ENCODE data around the gene FZD2.
"Not testable (repeated sequence)": the region's sequence is repeated elsewhere in the genome, so short reads cannot be mapped to it uniquely, and the experiment has no call there.

Gene FZD2

GRCh38 chr17:44568945-44569858 is 11.9 kb downstream of the FZD2 start:
- FAIRE-seq (no peak), DNase-seq (ENCODE audit: extremely low spot score, insufficient read length, low read depth) (no peak)

DNA sequence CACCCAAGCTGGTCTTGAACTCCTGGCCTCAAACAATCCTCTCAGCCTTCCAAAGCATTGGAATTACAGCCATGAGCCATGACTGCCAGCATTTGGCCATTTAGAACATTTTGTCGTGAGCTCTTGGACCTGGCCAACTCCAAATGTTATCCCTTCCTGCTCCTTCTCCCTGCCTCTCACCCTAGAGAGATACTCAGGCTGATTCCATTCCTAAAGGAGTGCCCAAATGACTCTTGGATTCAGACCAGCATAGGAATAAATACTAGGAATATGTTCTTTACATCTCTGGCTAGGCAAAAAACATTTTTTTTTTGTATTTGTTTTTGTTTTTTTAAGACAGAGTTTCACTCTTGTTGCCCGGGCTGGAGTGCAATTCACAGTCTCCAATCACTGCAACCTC is 15.5 kb downstream of the FZD2 start:
- no peak for FAIRE-seq
- no peak for DNase-seq (ENCODE audit: extremely low spot score, insufficient read length, low read depth)

DNA sequence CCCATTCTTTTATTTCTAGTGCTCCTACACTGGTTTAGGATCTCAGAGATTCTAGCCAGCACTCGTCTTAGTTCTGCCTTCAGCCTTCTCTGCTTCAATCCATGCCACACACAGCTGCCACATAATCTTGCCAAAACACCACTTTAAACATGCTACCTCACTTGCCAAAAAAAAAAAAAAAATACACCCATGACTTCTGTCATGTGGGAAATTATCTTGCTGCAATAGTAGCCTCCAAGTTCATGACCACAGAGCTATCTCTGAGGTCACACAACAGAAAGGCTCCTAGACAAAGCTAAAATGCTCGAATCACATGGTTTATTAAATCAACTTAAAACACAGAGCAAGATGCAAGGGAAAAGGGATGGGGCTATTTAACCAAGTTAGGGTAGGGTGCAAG is 18.1 kb downstream of the FZD2 start:
- FAIRE-seq: no peak
- DNase-seq (ENCODE audit: extremely low spot score, insufficient read length, low read depth): no peak

GRCh38 chr17:44578947-44579346 is 21.7 kb downstream of the FZD2 start:
- FAIRE-seq (no peak), DNase-seq (ENCODE audit: extremely low spot score, insufficient read length, low read depth) (no peak)

DNA sequence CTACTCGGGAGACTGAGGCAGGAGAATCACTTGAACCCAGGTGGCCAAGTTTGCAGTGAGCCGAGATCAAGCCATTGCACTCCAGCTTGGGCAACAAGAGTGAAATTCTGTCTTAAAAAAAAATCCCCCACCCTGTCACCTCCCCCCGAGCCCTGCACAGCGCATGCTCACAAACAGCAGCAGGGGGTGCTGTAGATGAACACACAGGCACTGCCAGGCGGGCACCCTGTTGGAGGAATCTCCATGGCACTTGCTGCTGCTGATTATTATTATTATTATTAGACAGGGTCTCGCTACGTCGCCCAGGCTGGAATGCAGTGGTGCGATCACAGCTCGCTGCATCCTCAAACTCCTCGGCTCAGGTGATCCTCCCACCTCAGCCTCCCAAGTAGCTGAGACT is 24.6 kb downstream of the FZD2 start:
- FAIRE-seq (no peak), DNase-seq (ENCODE audit: extremely low spot score, insufficient read length, low read depth) (no peak)

DNA sequence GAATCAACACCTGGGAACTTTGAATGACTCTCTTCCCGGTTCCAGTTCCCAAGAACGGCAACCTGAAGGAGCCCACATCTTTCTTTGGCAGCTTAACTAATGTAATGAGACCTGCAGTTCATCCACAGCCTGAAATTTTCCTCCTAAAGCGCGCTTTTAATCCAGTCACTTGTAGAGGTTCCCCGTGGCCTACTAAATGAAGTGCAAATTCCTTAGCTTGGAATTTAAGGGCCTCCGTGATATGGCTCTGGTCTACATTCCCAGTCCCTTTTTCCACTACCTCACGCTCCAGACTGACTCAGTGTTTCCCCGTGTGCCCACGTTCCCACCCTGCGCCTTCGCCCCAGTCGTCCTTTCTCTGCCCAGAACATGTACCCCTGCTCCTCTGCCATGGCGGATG is 27.2 kb downstream of the FZD2 start:
- DNase-seq (ENCODE audit: extremely low spot score, insufficient read length, low read depth): no peak
- no peak for FAIRE-seq

DNA sequence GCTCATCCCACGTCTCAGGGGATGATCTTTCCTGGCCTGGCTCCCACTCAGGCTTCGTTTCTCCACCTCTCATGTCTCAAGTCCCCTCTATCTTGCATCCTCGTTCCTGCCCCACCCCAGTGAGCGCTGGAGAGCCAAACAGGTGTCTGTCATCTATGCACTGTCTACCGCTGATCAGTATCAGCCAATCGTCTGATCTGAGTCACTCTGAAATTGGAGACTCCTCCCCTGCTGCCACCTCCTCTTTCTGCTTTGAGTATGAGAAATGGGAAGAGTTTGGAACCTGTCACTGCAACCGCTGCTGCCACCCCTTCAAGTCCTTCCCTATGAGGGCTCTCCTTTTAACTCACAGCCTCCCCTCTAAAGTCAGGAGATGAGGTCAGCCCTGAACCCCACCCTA is 28.0 kb downstream of the FZD2 start:
- FAIRE-seq: no peak
- DNase-seq (ENCODE audit: extremely low spot score, insufficient read length, low read depth): no peak

DNA sequence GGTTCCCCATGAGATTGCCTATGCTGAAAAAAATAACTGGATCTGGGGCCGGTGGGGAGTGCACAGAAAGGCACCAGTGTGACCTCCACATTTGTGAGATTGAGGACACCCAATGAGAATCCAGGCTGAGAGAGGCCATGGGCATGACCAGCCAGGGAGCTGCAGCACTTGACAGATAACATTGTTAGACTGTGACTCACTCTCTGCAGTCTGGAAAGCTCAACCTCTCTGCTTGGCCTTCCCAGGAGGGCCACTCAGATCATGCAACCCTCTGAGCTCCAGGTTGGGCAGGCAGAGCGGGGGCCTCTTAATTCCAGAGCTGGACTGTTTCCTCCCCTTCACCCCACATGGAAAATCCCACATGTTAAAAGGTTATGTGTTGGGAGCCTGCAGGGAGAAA is 30.1 kb downstream of the FZD2 start:
- FAIRE-seq: no peak
- DNase-seq (ENCODE audit: extremely low spot score, insufficient read length, low read depth): no peak

DNA sequence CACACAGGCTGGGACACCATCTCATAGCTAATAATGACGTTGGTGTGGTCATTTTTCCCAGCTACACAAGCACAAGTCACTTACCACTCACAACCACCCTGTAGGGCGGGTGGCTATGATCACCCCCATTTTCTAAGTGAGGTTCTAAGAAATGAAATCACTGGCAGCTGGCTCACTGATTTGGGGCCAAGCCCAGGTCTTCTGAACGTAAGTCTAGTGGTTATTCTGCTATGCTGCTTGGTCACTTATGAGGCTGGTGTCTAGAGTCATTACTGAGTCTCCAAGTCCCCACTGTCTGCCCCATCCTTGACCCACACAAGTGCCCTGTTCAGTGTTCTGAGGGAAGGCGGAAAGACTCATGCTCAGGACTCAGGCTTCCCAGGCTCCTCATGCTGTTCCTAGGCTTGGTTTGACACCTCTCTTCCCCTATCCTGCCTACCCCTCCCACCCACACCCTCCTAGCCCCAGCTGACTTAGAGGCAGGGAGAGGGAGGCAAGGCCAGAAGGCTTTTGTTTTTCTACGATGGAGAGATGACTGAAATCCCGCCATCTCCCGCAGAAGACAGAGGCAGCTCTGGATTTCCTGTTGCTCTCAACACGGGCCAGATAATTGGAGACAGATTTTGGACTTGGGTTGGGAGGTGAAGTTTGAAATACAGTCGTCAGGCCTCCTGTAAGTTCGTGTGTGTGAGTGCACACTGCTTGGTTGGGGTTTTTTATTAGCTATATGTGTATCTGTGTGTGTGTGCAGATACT is 32.2 kb downstream of the FZD2 start:
- DNase-seq (ENCODE audit: extremely low spot score, insufficient read length, low read depth) (no peak), FAIRE-seq (no peak)

DNA sequence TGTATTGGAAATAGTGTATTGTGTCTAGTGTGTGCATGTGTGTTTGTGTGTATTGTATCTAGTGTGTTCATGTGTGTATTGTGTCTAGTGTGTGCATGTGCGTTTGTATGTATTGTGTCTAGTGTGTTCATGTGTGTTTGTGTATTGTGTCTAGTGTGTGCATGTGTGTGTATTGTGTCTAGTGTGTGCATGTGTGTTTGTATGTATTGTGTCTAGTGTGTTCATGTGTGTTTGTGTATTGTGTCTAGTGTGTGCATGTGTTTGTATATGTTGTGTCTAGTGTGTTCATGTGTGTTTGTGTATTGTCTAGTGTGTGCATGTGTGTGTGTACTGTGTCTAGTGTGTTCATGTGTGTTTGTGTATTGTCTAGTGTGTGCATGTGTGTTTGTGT is 32.8 kb downstream of the FZD2 start:
- DNase-seq (ENCODE audit: extremely low spot score, insufficient read length, low read depth); FAIRE-seq: not testable (repeated sequence)

DNA sequence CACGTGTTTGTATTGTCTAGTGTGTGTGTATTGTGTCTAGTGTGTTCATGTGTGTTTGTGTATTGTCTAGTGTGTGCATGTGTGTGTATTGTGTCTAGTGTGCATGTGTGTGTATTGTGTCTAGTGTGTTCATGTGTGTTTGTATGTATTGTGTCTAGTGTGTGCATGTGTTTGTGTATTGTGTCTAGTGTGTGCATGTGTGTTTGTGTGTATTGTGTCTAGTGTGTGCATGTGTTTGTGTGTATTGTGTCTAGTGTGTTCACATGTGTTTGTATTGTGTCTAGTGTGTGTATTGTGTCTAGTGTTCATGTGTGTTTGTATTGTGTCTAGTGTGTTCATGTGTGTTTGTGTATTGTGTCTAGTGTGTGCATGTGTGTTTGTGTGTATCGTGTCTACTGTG is 33.5 kb downstream of the FZD2 start:
- FAIRE-seq: not testable (repeated sequence)

GRCh38 chr17:44591206-44591605 is 33.9 kb downstream of the FZD2 start:
- no peak for DNase-seq (ENCODE audit: extremely low spot score, insufficient read length, low read depth)
- no peak for FAIRE-seq

More for the DNA sequence above, 33.5 kb downstream of the FZD2 start:
- DNase-seq (ENCODE audit: extremely low spot score, insufficient read length, low read depth): not testable (repeated sequence)

DNA sequence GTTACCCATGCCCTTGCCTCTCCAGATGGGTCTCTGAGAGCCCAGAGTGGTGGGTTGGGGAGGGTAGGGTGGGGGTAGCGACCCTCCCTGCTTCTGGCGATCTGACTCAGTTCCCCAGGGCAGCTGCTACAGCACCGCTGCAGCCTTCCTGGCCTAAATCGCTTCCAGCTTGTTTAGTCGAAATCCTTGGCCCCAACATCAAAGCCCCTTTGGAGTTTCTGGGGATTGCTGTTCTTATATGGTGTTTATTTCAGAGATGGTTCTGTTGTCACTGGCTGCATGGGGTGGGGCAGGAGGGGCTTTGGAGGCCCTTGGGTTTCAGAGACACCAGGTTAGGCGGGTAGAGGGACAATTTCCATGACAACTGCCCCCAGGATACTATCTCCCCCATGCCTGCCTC is 35.9 kb downstream of the FZD2 start:
- no peak for DNase-seq (ENCODE audit: extremely low spot score, insufficient read length, low read depth)
- no peak for FAIRE-seq

DNA sequence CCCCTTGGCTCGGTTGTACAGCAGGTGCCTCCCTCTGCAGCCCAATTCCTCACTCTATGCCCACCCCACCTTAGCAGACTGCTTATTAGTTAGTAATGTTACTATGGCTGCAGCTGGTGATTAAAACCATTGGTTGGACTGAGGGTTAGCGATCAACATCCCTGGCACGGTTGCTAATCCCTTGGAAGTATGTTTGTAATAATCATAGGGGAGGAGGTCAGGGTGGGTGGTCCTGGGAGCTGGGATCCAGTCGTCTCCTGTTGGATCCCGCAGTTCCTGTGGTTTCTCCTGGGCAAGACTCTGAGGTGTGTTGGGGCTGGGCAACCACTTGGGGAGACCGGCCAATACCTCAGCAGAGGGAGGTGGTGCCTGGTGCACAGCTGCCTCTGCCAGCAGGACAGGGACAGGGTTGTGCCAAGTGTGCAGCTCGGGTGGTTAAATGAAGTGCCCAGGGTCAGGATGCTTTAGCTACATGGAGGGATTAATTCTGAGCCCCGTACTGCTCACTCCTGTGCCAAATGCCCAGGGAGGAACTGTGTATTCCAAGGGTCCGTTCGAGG is 38.0 kb downstream of the FZD2 start:
- FAIRE-seq (no peak), DNase-seq (ENCODE audit: extremely low spot score, insufficient read length, low read depth) (no peak)

DNA sequence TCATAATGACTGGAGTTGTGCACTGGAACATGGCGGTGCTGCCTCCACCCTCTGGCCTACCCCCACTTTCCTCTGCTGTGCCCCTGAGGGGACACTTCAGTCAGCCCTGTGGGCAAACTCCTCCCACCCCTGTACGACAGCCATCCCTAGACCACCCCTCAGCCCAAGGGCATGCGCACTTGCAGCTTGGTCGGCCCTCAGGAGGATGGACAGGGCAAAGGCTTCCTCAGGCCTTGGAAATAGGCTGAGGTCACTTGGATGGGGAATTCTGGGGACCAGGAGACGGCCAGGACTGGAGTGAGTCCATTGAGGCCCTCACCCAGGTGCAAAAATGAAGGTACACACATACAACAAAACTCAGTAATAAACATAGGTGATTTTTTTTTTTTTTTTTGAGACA is 41.0 kb downstream of the FZD2 start:
- no peak for DNase-seq (ENCODE audit: extremely low spot score, insufficient read length, low read depth)
- FAIRE-seq: no peak

DNA sequence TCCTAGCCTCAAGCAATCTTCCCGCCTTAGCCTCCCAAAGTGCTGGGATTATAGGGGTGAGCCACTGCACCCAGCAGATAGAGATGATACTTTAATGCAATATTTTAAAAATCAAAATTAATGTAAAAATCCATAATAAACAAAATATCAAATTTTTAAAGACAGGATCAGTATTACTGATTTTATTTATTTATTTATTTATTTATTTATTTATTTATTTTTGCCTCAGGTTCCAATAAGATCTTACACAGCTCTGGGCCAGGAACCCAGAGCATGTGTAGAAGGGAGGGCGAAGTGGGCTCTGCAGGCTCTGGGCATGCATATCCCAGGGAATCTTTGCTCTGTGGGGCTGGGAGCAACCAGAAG is 41.6 kb downstream of the FZD2 start:
- DNase-seq (ENCODE audit: extremely low spot score, insufficient read length, low read depth) (no peak), FAIRE-seq (no peak)

DNA sequence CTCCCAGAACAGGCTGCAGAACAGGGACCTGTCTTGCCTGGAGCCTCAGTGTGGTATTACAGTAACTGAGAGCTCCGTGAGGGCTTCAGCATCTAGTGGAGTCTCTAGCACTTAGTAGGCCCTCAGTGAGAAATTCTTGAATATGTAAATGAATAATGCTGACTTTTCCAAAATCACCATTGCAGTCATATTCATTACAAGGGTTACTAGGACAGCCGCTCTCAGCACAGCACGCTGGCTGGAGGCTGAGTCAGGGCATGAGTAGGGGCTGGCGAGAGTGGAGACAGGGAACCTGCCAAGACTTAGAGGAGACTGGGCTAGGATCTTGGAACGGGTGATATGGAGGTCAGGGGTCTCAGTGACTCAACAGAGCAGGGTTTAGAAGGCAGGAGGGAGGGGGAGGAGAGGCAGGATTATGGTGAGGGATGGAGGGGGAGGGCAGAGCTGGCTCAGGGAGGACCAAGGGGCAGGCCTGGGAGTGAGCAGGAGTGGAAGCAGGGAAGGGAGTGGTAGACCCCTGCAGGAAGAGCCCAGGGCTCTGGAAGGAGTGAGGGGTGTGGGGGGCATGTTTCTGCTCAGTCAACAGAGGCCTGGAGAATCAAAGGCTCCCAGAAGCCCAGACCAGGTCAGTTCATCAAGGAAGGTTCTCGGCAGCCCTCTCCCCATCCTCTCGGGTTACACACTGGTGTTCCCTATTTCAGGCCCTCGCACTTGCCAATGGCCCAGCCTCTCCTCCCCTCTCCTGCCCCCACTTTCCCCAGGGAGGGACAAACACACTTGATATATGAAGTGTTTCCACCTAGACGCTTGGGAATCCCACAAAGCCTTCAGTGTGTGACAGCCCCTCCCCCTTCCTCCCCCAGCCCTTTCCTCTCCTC is 42.3 kb downstream of the FZD2 start:
- FAIRE-seq (no peak), DNase-seq (ENCODE audit: extremely low spot score, insufficient read length, low read depth) (no peak)

- FAIRE-seq: no peak
- no peak for DNase-seq (ENCODE audit: extremely low spot score, insufficient read length, low read depth)
Observed at GRCh38 chr17:44601539-44601938, 44.3 kb downstream of the FZD2 start.

- no peak for FAIRE-seq
- DNase-seq (ENCODE audit: extremely low spot score, insufficient read length, low read depth): no peak
Observed at GRCh38 chr17:44601973-44602372, 44.7 kb downstream of the FZD2 start.

DNA sequence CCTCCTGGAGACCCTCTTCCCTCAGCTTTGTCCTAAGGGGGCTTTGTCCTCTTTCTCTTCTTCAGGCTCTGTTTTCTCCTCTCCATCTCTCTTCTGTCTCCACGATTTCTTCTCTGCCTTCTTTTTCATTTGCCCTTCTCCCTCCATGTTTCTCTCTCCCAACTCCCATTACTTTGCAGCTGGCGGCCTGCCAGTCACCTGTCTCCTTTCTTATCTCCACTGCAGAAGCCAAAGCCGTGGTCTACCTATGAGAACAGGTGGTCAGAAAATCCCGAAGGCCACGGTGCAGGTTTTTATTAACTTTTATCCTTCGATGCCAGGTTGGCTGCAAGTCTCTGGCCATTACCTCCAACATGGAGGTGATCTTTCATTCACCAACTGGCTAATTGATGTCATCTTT is 45.1 kb downstream of the FZD2 start:
- FAIRE-seq (no peak), DNase-seq (ENCODE audit: extremely low spot score, insufficient read length, low read depth) (no peak)
